GM21367 (cell line): ENCODE measurements around the gene MOB3A.

Experiments
- ATAC-seq: cut with Tn5 transposase; IDR thresholded peaks from one replicate; pipeline ENCODE4 v1.9.1; 2021; ENCODE audit not compliant: unreplicated experiment

The MOB3A gene

DNA sequence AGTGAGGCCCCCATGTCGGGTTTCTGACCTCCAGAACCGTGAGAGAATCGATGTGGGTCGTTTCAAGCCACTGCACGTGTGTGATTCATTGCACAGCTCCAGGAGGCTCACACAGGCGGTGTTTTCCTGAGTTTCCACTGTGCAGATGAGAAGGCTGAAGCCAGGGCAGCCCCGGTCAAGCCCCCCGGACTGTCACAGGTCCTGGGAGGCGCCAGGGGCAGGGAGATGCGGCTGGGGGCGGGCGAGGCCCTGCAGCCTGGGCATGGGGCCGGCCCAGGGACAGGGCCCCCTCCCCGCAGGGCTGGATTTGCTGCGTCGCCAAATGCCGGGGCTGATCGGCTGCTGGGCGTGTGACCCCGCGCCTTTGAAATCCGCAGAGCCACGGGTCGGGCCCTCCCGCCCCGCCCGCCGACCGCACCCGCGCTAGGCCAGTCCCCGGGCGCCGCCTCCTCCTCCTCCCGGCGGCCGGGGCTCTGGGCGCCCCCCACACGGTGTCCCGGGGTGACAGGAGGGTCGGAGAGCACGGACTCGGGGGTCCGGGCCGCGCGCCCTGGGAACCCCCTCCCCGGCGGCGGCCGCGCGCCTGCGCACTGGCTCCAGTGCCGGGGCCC is 35.1 kb downstream of the MOB3A start:
- ATAC-seq: peak; percentile 20

DNA sequence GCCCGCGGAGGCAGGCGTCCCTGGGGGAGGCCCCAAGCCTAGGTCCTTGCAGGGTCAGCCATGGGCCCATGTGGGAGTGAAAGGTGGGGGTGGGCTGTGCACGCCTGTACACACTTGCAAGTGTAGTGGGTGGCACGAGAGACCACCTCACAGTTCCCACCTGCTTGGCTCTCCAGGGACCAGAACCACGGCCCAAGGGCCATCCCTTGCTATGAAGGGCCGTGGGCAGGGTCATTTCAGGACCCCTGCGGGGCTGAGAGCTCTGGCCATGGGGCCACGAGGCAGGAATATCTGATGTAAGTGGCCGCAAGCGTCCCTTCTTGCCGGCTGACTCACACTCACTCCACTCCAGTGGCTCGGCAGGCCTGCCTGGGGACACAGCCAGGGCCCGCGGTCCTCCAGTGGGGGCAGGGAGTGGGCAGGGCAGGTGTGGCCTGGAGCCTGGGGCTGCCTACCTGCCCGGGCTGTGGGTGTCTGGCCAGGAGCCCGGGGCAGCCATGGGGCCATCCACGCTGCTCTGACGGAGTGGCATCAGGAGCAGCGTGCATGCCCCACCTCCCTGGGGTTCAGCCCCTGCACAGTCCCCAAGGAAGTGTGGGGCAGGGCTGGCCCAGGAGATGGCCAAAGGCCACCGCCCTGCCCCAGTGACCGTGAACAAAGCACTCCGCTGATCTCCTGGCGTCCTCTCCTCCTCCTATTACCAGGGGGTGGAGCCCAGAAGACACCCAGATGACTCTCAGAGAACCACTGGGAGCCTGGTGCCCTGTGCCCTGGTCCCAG is 36.5 kb downstream of the MOB3A start:
- no peak for ATAC-seq

DNA sequence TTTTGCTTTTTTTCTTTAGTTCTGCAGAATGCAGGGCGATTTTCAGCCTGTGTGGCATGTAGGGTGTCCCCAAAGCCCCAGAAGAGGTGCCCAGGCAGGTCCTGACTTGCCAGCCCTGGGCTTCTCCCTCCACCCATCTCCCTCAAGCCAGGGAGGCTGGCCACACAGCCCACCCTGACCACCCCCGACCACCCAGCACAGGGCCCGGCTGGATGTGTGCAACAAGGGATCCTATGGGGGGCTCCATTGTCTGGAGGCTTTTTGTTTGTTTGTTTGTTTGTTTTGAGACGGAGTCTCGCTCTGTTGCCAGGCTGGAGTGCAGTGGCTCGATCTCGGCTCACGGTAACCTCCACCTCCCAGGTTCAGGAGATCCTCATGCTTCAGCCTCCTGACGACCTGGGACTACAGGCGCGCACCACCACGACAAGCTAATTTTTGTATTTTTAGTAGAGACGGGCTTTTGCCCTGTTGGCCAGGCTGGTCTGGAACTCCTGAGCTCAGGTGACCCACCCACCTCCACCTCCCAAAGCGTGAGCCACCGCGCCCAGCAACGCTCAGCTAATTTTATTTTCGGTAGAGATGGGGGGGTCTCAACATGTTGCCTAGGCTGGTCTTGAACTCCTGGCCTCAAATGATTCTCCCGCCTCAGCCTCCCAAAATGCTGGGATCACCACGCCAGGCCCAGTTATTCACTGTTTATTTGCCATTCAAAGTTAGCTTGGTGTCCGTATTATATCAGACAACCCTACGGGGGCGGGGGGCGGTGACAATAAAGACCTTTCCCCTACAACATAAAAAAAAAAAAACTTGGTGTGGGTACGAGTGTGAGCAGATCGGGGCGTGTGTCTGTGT is 37.3 kb downstream of the MOB3A start:
- no peak for ATAC-seq

DNA sequence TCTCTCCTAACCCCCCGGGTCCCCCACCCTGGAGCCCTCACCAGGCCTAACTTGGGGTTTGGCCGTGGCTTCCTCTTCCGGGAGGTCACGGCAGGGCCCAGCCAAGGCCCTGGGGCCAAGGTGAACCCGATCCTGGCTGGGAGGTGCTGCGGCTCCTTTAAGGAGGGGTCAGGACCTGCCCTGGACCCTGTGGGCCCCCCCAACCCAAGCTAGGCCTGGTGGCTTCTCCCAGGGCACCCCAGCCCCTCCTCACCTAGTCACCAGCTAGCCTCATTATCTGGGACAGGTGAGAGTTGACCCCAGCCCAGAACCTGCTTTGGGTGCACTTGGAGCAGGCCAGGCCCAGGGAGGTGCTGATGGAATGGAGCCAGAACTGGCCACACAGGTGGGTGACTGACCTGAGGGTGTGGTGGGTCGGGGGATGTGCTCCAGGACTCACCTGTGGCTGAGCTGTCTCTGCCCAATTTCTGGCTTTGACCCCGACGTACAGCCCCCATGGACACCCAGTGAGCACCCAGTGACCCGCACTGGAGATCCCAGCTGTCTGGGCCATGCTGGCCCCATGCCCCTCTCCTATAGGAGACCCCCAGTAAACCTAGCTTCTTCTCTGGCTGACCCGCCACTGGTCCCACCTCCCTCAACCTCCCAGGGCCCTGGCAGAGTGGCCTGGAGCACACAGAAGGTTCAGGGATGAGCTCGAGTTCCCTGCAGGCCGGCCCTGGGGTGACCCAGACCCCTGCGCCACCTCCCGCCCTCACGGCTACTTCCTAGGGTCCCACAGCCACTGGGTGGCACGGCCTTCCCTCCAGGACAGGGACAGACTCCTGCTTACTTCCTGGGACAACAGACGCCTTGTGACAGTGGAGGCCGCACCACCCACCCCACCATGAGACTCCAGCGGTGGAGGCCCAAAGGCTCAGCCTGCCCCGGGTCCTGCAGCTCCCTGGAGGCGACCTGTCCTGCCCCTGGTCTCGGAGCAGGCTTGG is 38.3 kb downstream of the MOB3A start:
- ATAC-seq: no peak

DNA sequence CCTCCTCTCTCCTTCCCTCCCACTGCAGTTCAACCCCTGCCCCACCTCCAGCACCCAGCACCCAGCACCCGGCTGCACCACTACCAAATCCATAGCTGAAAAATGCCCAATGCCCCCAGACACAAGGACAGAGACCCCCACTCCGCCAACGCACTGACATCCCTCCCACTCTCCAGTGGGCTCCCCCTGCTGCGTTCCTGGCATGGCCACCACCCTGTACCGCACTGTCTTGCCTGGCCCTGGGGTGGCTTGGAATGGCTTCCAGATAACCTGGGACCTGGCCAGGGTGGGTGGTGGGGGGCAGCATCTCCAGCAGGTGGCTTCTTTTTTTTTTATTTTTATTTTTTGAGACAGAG is 39.3 kb downstream of the MOB3A start:
- no peak for ATAC-seq

DNA sequence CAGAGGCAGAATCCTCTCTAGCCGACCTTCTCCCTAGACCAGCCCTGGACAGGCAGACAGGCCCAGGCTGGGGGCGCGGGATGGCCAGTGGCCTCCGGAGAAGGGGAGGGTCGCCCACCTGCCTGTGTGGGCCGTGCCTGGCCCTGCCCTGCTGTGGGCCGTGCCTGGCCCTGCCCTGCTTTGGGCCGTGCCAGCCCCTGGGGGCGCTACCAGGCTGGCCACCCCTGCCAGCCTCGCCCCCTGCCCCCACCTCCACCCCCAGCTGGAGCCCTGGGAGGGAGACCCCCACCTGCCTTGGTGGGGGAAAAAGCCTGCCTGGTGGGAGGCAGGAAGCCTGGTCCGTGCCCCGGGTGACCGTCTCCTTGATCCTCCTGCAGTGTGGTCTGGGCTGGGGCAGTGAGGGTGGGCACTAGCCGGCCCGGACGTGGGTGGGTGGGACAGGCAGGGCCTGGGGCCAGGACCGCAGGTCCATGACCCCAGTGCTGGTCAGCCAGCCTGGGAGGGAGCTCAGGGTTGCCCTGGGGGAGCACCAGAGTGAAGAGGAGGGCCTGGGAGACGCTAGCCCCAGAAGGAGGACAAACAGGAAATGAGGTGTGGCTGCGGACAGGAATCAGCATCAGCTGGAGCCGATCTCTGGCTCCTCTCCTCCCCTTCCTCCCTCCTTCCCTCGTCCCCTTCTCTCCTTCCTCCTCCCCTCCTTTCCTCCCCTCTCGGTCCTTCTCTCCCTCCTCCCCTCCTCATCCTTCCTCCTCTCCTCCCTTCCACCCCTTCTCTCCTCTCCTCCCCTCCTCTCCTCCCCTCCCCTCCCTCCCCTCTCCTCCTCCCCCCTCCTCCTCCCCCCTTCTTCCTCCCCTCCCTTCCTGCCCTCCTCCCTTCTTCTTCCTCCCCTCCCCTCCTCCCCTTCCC is 39.9 kb downstream of the MOB3A start:
- ATAC-seq: no peak

DNA sequence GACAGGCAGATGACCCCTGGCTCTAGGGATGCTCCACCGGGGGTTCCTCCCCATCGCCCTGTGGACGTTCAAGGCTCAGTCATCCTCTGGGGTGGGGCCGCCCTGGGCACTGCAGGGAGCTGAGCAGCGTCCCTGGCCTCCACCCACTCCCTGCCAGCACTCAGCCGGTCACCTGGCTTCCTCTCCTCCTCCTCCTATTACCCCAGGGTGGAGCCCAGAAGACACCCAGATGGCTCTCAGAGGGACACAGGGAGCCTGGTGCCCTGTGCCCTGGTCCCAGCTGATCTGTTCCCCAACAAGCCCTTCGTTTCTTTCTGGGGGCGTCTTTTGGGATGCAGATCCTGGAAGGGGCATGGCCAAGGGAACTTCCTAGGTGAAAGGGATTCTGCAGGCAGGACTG is 41.4 kb downstream of the MOB3A start:
- ATAC-seq: no peak

DNA sequence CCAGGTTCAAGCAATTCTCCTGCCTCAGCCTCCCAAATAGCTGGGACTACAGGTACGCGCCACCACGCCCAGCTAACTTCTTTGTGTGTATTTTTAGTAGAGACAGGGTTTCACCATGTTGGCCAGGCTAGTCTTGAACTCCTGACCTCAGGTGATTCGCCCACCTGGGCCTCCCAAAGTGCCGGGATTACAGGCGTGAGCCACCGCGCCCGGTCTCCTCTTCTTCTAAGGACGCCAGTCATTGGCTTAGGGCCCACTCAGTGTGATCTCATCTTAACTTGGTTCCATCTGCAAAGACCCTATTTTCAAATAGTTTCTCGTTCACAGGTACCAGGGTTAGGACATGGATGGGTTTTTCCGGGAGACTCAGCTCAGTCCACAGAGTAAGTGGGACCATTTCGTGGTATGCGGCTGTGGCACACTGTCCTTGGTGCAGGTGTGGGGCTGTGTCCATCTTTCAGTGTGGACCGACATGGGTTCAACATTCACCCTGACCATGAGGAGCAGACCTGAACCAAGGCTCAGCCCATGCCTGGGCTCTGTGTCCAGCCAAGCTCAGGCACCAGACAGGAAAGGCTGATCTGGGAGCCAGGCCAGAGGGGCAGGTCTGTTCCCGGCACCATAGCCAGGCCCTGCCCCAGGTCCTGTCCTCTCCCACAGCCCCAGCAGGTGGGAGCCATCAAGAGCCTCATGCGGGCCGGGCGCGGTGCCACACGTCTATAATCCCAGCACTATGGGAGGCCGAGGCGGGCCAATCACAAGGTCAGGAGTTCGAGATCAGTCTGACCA is 42.3 kb downstream of the MOB3A start:
- no peak for ATAC-seq

DNA sequence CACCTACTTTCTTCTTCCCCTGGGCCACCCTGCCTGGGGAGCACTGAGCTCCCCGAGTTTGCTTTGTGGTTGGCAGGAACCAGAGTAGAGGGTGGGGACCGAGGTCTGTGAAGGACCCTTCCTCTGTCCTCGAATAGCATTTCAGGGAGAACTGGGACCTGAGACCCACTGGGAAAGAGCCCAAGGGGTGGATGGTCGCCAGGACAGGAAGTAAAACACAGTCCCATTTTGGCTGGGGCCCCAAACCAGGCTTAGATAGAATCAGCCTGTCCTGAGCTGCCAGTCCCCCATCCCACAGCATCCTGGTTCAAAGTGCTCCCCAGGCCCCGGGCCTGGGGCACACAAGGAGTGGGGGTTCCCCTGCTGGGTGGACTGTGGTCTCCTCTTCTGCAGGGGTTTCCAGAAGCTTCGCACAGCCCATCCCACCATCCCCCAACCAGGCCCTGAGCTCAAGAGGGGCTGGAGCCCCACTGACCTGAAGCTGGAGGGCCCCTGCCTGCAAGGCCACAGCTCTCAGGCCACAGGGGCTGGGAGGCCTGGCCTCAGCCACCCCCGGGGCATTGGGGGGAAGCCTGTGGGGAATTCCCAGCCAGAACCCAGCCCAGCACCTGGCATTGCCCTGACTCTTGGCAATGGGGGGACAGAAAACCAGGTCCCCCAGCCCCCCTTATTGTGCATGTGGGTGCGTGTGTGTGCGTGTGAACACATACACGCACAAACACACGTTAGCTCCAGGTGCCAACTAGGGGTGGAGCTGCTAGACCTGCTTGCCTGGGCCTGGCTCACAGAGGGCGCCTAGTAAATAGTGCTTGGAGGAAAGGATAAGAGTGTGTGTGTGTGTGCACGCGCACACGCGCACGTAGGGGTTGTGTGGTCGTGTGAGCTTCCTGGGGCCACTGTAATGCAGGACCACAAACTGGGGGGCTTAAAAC is 44.1 kb downstream of the MOB3A start:
- ATAC-seq: peak; percentile 0

DNA sequence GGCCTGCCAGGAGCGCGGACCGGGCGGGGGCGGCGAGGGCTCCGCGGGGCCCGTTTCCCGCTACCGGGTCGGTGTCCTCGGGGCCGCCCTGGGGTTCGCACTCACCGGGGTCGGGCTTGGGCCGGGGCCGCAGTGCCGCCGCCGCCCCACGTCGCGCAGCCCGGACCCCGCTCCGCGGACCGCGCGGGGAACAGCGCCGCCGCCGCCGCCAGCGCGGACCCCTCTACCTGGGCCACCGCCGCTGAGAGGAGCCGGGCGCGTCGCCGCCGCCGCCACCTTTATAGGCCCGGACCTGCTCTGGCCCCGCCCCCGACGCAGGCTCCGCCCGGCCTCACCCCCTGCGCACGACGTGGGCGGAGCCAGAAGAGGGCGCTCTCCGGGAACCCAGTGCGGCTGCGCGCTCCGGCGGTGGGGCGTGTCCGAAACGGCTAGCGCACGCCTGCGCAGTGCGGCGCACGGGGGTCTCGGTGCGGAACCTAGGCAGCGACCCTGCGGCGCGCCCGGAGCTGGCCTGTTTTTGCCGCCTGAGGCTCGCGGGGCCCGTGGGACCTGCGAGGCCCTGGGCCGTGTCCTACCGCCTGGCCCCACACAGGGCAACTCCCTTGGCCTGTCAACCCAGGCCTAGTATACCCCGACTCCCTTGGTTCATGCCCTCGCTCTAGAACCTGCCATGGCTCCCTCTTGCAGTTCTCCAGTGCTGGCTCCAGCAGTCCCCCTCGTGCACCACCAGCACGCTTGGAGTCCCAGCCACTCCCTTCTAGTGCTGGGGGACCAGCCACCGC is 44.9 kb downstream of the MOB3A start, which contains the start of gene MKNK2:
Gene MKNK2, minus strand, starts transcription at position 254 of the 782 bp plus-strand sequence. CDS start 393 bp downstream, outside the sequence.
- peak; percentile 40 for ATAC-seq

DNA sequence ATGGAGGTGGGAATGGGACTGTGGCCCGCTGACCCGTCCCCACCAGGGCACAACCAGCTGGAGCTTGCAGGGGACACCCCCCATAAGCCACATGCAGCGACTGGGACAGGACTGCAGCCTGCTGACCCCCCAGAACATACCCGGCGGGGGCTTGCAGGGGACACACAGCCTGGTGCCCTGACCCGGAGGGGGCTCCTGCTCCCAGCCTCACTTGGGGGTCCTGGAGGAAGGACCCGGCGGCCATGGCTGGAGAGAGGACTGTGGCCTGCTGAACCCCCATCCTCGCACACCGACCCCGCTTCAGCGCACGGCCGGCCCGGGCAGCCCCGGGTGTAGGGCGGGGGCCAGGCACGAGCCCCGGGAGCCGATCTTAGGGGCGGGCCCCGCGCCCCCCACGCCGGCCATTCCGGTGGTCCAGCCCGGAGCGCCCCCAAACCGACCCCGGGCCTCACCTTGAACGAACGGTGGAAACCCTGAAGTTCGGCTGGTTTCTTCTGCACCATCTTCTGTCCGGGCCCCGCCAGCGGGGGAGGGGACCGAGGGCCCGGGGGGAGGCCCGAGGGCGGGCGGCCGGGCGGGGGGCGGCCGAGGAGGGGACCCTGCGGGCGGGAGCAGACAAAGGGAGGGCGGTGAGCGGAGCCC is 45.7 kb downstream of the MOB3A start:
- peak; percentile 1 for ATAC-seq

DNA sequence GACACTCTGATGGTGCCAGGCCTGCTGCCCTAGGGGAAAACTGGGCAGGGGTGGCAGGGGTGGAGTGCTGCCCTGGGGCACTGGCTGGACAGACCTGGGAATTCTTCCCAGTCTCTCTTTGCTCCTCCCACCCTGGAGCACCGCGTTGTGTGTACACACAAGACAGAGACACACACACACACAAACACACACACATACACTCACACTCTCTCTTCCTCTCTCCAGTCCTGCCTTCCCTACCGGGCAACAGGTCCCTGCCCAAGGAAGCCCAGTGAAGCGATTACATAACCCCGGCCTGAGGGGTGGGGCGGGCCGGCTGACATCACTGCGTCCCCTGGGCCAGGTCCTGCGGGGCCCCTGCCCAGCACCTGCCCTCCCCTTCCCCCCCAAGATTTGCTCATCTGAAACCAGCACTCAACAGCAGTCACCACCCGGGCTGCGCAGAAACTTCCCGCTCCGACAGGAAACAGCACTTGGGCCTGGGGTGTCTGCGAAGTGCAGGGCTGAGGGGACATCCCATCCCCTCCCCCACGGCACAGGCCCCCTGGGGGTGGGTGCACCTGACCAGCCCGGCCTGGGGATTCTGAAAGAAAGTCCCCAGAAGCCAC is 46.3 kb downstream of the MOB3A start:
- no peak for ATAC-seq

DNA sequence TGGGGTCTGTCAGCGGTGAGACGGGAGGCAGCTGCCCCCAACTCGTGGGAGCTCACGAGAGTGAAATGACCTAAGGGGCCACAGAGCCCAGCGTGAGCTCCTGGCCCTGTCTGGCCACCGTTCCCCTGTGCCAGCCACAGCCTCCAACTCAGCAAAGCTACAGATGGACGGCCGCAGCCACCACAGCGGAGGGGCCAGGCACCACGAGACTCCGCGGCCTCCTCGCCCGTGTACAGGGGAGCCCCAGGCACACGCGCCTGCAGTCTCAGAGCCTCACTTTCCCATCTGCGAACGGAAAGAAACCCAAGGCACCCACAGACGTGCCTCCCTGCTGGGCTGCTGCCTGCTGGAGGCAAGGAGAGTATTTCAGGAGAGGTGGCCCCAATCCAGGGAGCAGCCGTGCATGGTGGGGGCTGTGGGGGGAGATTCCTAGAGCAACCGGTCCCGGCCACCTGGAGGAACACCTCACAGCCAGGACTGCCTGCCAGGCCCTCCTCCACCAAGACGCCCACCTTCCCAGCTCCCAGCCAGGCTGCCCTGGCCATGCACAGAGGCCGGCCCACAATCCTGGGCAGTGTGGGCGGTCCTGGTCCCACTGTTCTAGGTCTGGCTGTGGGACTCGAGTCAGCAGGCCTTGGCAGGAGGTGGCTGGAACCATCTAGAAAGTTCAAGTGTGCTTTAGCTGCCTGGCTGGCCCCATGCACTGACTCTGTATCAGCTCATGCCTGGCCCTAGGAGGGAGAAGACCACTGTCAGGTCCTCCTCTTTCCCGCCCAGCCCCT is 47.0 kb downstream of the MOB3A start:
- no peak for ATAC-seq

DNA sequence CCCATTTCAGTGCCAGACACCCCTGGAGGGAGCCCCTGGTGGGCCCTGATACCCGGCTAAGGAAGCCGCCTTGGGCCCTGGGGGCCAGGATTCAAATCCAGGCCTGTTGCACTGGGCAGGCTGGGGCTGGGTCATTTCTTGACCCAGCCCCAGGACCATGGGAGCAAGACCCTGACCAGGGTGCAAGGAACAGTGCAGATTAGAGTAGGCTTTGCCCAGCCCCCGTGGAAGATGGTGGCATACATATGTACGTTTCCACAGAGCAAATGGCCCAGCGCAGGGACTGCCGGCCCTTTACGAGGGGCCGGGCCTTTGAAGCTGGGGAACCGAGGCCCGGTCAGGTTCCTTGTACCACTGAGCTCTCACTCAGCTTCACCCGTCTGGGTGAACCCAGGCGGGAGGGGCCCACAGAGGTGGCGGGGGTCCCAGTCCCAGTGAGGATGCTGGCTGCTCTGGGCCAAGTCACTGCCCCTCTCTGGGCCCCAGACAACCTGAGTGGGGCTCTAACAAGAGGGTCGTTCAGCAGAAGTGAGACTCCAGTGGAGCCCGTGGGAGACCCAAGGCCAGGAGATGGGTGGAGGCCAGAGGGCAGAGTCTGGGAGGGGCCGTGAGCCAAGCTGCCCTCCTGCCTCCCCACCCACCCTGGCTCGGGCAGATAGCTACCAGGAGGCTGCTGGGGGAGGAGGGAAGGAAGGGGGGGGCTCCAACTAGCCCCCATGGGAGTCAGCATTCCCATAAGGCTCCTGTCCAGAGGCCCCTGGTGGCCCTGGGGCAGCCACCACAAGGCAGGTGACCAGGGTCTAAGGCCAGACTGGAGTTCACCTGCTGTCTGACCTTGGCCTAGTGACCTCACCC is 47.8 kb downstream of the MOB3A start:
- ATAC-seq: no peak
